Measurements from ENCODE around the gene TLE2. TPM values are rescaled to one million over a fixed set of nuclear protein-coding genes. Genes with fewer than 3 reads are reported as not detected.
"Not testable (repeated sequence)": the region's sequence is repeated elsewhere in the genome, so short reads cannot be mapped to it uniquely, and the experiment has no call there.

Gene TLE2
- total RNA-seq, 6 experiments from 2014 or later = 0.15 to 0.67 (median 0.46) TPM; not detected in 2

DNA sequence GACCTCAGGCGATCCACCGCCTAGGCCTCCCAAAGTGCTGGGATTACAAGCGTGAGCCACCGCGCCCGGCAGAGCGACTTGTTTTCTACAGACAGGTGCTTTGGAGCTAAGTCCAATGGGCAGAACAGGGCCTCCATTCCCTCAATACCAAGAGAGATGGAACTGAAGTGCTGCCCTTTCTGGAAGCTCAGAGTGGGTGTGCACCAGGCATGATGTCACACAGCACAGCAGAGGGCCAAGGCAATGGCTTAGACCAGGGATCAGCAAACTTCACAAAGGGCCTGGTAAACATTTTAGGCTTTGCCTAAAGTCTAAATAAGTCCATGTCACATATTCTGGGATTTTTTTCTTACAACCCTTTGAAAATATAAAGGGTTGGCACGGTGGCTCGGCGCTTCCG, 30.4 kb downstream of the TLE2 start:
- Mint-ChIP-seq H3K27ac (no peak overlapping the region), H3K9me3 (peaks cover 6% of the 10 kb centered on the region), H3K4me3 (no peak overlapping the region), H3K4me1 (ENCODE audit: low read depth) (no peaks in the 10 kb centered on the region), H3K36me3 (ENCODE audit: low read depth) (no peaks in the 10 kb centered on the region), H3K27me3 (ENCODE audit: insufficient read depth) (peaks cover 28% of the 10 kb centered on the region)
- no peak for DNase-seq
- no peak for TF ChIP-seq CTCF (IDR thresholded peaks at IDR 0.05)

DNA sequence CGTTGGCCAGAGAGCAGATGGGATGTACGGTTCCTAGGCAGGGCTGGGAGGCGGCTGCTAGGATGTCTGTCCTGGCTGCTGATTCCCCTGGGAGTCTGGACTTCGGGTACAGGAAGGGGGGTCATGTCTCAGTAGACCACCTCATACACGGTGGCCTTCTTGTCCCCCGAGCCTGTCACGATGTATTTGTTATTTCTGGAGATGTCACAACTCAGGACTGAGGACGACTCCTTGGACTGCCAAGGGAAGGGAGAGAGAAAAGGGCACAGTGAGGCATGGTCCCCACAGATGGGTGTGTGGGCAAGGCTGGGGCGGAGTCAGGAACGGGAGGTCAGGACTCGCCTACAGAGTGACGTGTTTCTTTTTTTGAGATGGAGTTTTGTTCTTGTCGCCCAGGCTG, 31.4 kb downstream of the TLE2 start:
- TF ChIP-seq CTCF (IDR thresholded peaks at IDR 0.05) = no peak
- peaks cover 6% of the 10 kb centered on the region for H3K9me3 Mint-ChIP-seq
- no peak overlapping the region for H3K27ac Mint-ChIP-seq
- DNase-seq = no peak
- peaks cover 25% of the 10 kb centered on the region for H3K27me3 Mint-ChIP-seq (ENCODE audit: insufficient read depth)
- no peaks in the 10 kb centered on the region for H3K4me1 Mint-ChIP-seq (ENCODE audit: low read depth)
- no peaks in the 10 kb centered on the region for H3K36me3 Mint-ChIP-seq (ENCODE audit: low read depth)
- no peak overlapping the region for H3K4me3 Mint-ChIP-seq

GRCh38 chr19:2994588-2995131, 34.4 kb downstream of the TLE2 start:
- no peak for TF ChIP-seq CTCF (IDR thresholded peaks at IDR 0.05)
- Mint-ChIP-seq H3K27me3 (ENCODE audit: insufficient read depth) (peaks cover 33% of the 10 kb centered on the region), H3K27ac (no peak overlapping the region), H3K9me3 (peaks cover 6% of the 10 kb centered on the region), H3K4me1 (ENCODE audit: low read depth) (no peaks in the 10 kb centered on the region), H3K4me3 (no peak overlapping the region), H3K36me3 (ENCODE audit: low read depth) (no peaks in the 10 kb centered on the region)
- DNase-seq = no peak

- no peak for DNase-seq
- TF ChIP-seq CTCF (IDR thresholded peaks at IDR 0.05) = no peak
- no peak overlapping the region for H3K4me3 Mint-ChIP-seq
Observed at GRCh38 chr19:2993579-2993978, 35.5 kb downstream of the TLE2 start.

GRCh38 chr19:2992958-2993357, 36.1 kb downstream of the TLE2 start:
- no peak overlapping the region for H3K4me3 Mint-ChIP-seq
- DNase-seq = no peak
- H3K27me3 Mint-ChIP-seq (ENCODE audit: insufficient read depth) = peaks cover 35% of the 10 kb centered on the region
- no peaks in the 10 kb centered on the region for H3K4me1 Mint-ChIP-seq (ENCODE audit: low read depth)
- H3K36me3 Mint-ChIP-seq (ENCODE audit: low read depth) = no peaks in the 10 kb centered on the region
- TF ChIP-seq CTCF (IDR thresholded peaks at IDR 0.05) = no peak
- H3K9me3 Mint-ChIP-seq = no peaks in the 10 kb centered on the region
- no peak overlapping the region for H3K27ac Mint-ChIP-seq

More at GRCh38 chr19:2993579-2993978, 35.5 kb downstream of the TLE2 start:
- H3K36me3 Mint-ChIP-seq (ENCODE audit: low read depth) = no peaks in the 10 kb centered on the region
- H3K9me3 Mint-ChIP-seq = no peaks in the 10 kb centered on the region
- no peak overlapping the region for H3K27ac Mint-ChIP-seq
- H3K27me3 Mint-ChIP-seq (ENCODE audit: insufficient read depth) = peaks cover 29% of the 10 kb centered on the region
- H3K4me1 Mint-ChIP-seq (ENCODE audit: low read depth) = no peaks in the 10 kb centered on the region

GRCh38 chr19:2992333-2992732, 36.7 kb downstream of the TLE2 start:
- not testable (repeated sequence) for H3K36me3 Mint-ChIP-seq (ENCODE audit: low read depth); H3K27ac Mint-ChIP-seq; DNase-seq; H3K4me3 Mint-ChIP-seq; H3K4me1 Mint-ChIP-seq (ENCODE audit: low read depth); H3K9me3 Mint-ChIP-seq
- peaks cover 32% of the 10 kb centered on the region for H3K27me3 Mint-ChIP-seq (ENCODE audit: insufficient read depth)
